ENCODE measurements around the gene BDNF. TPM values are rescaled to one million over a fixed set of nuclear protein-coding genes. Genes with fewer than 3 reads are reported as not detected.
A peak's percentile ranks its signal among the peaks of the same experiment; 100 is the strongest.

Gene BDNF
- total RNA-seq, 1 experiment from 2014 or later = 5.4 TPM

DNA sequence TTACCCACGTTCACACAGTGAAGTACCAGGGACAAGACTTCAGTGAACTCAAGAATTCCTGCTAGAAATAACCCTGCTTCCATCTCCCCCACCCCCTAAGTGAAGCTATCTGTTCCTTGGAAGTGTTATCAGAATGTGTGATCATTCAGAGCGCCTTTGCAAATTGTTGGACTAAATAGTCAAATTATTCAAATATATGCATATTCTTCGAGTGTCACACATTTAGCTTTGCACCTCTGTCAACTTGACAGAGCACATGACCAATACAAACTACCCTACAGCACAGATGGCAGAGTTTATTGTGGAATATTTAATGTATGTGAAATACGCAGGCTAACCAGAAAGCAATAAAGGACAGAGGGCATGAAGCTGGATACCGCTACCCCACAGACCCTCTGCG lies 2.6 kb upstream of the BDNF start:
- Histone ChIP-seq H3K79me2 (ENCODE audit: low read depth) (no peaks in the 10 kb centered on the region), H3K27ac (no peak overlapping the region), H3K9me3 (ENCODE audit: insufficient read depth, low read depth) (no peaks in the 10 kb centered on the region), H4K20me1 (ENCODE audit: insufficient read depth) (0 out of 2 replicates have a peak, but pooled peaks cover 2% of the 10 kb centered on the region), H3K36me3 (ENCODE audit: low read depth) (no peaks in the 10 kb centered on the region), H3K4me3 (no peak overlapping the region), H3K4me1 (replicated peaks; ENCODE audit: insufficient read depth) (peaks cover 23% of the 10 kb centered on the region), H3K27me3 (ENCODE audit: insufficient read depth, low read depth) (peaks cover 33% of the 10 kb centered on the region), H3F3A (ENCODE audit: insufficient read depth, low read depth) (no peaks in the 10 kb centered on the region), H3K4me2 (no peak overlapping the region), H2AFZ (no peak overlapping the region), H3K9me2 (ENCODE audit: insufficient read depth) (0 out of 2 replicates have a peak, but pooled peaks cover 1% of the 10 kb centered on the region)
- CTCF ChIA-PET = no interaction called here
- TF ChIP-seq EZH2 (IDR thresholded peaks at IDR 0.05; ENCODE audit: low read depth) (no peak), CTCF (conservative IDR thresholded peaks at IDR 0.05) (no peak)
- no TSS peak for BruUV-seq (replicated peaks)
- intact Hi-C loops (cut with micrococcal nuclease; ENCODE audit: unreplicated experiment) = loop anchor here (5.0 kb wide), 2 partner anchors 229 to 1454 kb away; no protein-coding TSS in a partner anchor
- DNase-seq = no peak
- POLR2A ChIA-PET (ENCODE audit: unreplicated experiment) = no interaction called here

GRCh38 chr11:27701355-27702105 lies 1.3 kb upstream of the BDNF start:
- peak overlapping the region; percentile 91 for H3K4me2 ChIP-seq
- H3K9me2 ChIP-seq (ENCODE audit: insufficient read depth) = 0 out of 2 replicates have a peak, but pooled peaks cover 3% of the 10 kb centered on the region
- 0 out of 2 replicates have a peak, but pooled peaks cover 2% of the 10 kb centered on the region for H4K20me1 ChIP-seq (ENCODE audit: insufficient read depth)
- no peak overlapping the region for H3K27ac ChIP-seq
- peak in 1 of 2 experiments; percentile 30 for DNase-seq
- peak overlapping the region; percentile 81; the same call in 1 of the 2 replicates for H2AFZ ChIP-seq
- POLR2A ChIA-PET (ENCODE audit: unreplicated experiment) = interaction anchor here (0.5 kb wide), 1 partner anchor 1133 kb away, joined by 4 read pairs; no protein-coding TSS in a partner anchor
- peaks cover 33% of the 10 kb centered on the region for H3K27me3 ChIP-seq (ENCODE audit: insufficient read depth, low read depth)
- TF ChIP-seq EZH2 (IDR thresholded peaks at IDR 0.05; ENCODE audit: low read depth) = no peak
- TF ChIP-seq CTCF (conservative IDR thresholded peaks at IDR 0.05) = no peak
- no peaks in the 10 kb centered on the region for H3K79me2 ChIP-seq (ENCODE audit: low read depth)
- H3K9me3 ChIP-seq (ENCODE audit: insufficient read depth, low read depth) = no peaks in the 10 kb centered on the region
- no peaks in the 10 kb centered on the region for H3K36me3 ChIP-seq (ENCODE audit: low read depth)
- H3K4me1 ChIP-seq (replicated peaks; ENCODE audit: insufficient read depth) = peaks cover 23% of the 10 kb centered on the region
- intact Hi-C loops (cut with micrococcal nuclease; ENCODE audit: unreplicated experiment) = loop anchor here (2.0 to 5.0 kb wide), 4 partner anchors 231 to 1456 kb away; no protein-coding TSS in a partner anchor
- peak overlapping the region; percentile 64 for H3K4me3 ChIP-seq
- H3F3A ChIP-seq (ENCODE audit: insufficient read depth, low read depth) = no peaks in the 10 kb centered on the region
- CTCF ChIA-PET = interaction anchor here (0.6 kb wide), 1 partner anchor 344 kb away, joined by 3 read pairs; no protein-coding TSS in a partner anchor
- BruUV-seq (replicated peaks) = no TSS peak

GRCh38 chr11:27699926-27700350 lies 317 bp downstream of the BDNF start:
- CTCF ChIA-PET = interaction anchor here (0.7 to 1.1 kb wide), 2 partner anchors 787 to 1629 kb away, joined by 5 to 9 read pairs; no protein-coding TSS in a partner anchor
- peak overlapping the region; percentile 91 for H3K4me2 ChIP-seq
- POLR2A ChIA-PET (ENCODE audit: unreplicated experiment) = interaction anchor here (0.6 to 0.8 kb wide), 5 partner anchors 172 to 1630 kb away, joined by 4 to 27 read pairs (median 5); no protein-coding TSS in a partner anchor
- no peaks in the 10 kb centered on the region for H3K79me2 ChIP-seq (ENCODE audit: low read depth)
- no peaks in the 10 kb centered on the region for H3K36me3 ChIP-seq (ENCODE audit: low read depth)
- peak in 1 of 2 experiments; percentile 4 for DNase-seq
- TF ChIP-seq CTCF (conservative IDR thresholded peaks at IDR 0.05) (no peak), EZH2 (IDR thresholded peaks at IDR 0.05; ENCODE audit: low read depth) (peak; percentile 93)
- H3K4me1 ChIP-seq (replicated peaks; ENCODE audit: insufficient read depth) = peaks cover 23% of the 10 kb centered on the region
- H3K4me3 ChIP-seq = peak overlapping the region; percentile 64
- peaks cover 33% of the 10 kb centered on the region for H3K27me3 ChIP-seq (ENCODE audit: insufficient read depth, low read depth)
- intact Hi-C loops (cut with micrococcal nuclease; ENCODE audit: unreplicated experiment) = loop anchor here (1.0 to 10.0 kb wide), 9 partner anchors 193 to 1634 kb away; partner anchors contain the start of gene LIN7C
- peak overlapping the region; percentile 91 for H2AFZ ChIP-seq
- BruUV-seq (replicated peaks) = TSS peak; percentile 55
- no peak overlapping the region for H3K27ac ChIP-seq
- no peaks in the 10 kb centered on the region for H3K9me3 ChIP-seq (ENCODE audit: insufficient read depth, low read depth)
- H4K20me1 ChIP-seq (ENCODE audit: insufficient read depth) = 0 out of 2 replicates have a peak, but pooled peaks cover 2% of the 10 kb centered on the region
- H3F3A ChIP-seq (ENCODE audit: insufficient read depth, low read depth) = no peaks in the 10 kb centered on the region
- 0 out of 2 replicates have a peak, but pooled peaks cover 3% of the 10 kb centered on the region for H3K9me2 ChIP-seq (ENCODE audit: insufficient read depth)

Measured in PC-9 (cell line).